GM11168 (cell line): ENCODE results near the gene PRTG.
"Not testable (repeated sequence)": the region's sequence is repeated elsewhere in the genome, so short reads cannot be mapped to it uniquely, and the experiment has no call there.

Experiments
- in situ Hi-C: fragments of 300-500 bp; cut with MboI; formaldehyde crosslinking; loops from one replicate; pipeline ENCODE4 v1.12.0; 2022; ENCODE audit warnings: low sequenced_read_pairs; ENCODE audit not compliant: unreplicated experiment

Gene PRTG

DNA sequence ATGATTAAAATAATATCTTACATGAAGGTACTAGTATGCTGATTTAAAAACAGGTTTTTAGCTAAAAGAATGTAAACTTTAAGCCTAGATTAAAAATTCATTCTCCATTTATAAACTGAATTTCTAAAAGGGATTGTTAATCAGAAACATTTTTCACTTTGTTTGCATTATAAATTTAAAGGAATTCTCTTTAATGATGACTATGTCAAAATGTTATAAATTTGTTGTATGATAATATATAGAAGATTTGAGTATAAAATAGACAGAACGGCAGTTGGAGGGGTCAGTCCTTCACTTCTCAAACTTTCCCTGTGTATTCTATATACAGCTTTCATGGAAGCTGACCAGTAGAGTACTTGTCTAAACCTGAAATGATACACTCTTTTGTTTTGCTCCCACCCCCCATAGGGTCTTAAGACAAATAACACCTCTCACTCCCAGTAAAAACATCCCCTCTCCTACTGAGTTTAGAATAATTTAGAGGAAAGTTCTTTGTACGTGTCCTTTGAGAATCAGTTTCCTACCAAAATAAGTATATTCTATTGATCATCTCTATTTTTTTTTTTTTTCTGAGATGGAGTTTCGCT lies 90.0 kb downstream of the PRTG start:
- in situ Hi-C loops: loop anchor here (5.0 kb wide), 1 partner anchor 134 kb away; no protein-coding TSS in a partner anchor

DNA sequence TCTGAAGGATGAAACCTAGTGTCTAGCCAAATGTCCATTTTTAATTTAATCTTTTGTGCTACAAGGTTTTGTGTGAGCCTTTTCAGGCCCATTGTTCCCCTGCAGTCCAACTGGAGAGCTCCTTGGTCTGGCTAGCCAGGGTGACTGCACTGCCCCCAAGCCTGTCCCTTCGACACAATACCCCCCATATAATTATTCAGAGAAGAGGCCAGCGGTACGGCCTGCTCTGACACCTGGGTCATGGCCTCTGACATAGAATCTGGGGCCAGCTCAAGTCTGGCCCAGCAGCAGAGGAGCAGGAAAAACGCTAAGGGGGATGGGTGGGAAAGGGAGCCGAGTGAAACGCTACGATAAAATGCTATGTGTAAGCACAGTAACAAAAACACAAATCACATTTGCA lies 90.6 kb downstream of the PRTG start:
- in situ Hi-C loops: loop anchor here (5.0 kb wide), 1 partner anchor 135 kb away; no protein-coding TSS in a partner anchor

DNA sequence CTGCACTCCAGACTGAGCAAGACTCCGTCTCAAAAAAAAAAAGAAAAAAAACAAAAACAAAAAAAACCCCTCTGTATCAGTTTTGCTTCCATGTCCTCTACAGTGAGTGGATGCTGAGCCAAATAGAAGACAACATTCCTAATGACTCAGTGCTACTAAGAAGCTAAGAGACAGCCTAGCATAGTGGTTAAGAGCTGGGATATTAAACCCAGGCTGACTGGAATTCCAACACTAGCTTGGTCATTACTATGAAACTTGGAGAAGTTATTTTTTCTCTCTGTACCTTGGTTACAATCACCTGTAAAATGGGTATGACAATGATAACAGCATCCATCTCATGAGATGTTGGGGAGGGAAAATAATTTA lies 93.9 kb downstream of the PRTG start:
- in situ Hi-C loops: no loop called here

DNA sequence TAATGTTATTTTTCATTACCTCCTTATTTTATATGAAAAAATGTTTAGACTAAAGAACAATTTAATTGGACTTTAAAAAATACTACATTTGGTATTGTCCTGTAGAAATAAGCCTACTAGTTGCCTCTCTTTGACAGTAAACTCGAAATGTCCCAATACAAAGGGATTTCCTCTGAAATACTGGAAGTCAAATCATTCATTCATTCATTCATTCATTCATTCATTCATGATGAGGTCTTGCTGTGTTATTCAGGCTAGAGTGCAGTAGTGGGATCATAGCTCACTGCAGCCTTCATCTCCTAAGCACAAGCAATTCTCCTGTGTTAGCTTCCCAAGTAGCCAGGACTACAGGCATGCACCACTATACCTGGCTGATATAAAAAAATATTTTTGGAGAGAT lies 104.2 kb downstream of the PRTG start:
- in situ Hi-C loops: loop anchor here (10.0 kb wide), 2 partner anchors 64 to 104 kb away; no protein-coding TSS in a partner anchor

DNA sequence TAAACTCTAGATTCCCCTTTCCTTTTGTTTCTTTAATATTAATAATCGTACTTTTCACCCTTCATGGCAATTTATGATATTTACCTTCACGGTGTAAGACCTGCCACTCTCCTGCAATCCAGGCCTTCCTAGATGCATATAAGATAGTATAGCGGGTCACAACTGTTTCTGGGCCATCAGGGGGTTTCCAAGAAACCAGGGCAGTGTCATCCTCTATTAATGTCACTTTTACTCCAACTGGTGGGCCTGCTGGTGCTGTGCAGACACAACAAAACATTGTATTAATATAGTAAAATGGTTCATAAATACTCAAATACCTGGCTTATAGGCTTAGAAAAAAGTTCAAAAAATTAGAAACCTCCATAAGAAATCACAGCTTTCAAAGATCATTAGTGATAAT lies 105.9 kb downstream of the PRTG start:
- in situ Hi-C loops: loop anchor here (10.0 kb wide), 2 partner anchors 62 to 102 kb away; no protein-coding TSS in a partner anchor

DNA sequence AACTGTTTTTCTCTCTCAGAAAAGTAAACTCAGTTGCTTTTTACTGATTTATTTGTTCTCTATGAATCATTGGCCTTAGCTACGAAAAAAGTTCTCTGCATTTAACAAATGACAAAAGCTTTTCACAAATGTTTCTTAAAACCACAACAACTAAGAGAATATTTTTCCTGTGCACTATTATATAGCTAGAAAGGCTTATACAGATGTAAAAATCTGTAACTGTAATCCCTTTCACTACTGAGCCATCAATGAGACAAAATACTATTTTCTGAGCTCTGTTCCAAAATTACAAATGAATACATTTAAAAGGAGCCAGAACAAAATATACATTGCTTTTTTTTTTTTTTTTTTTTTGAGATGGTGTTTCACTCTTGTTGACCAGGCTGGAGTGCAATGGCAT lies 109.2 kb downstream of the PRTG start:
- in situ Hi-C loops: loop anchor here (10.0 kb wide), 2 partner anchors 59 to 99 kb away; no protein-coding TSS in a partner anchor

DNA sequence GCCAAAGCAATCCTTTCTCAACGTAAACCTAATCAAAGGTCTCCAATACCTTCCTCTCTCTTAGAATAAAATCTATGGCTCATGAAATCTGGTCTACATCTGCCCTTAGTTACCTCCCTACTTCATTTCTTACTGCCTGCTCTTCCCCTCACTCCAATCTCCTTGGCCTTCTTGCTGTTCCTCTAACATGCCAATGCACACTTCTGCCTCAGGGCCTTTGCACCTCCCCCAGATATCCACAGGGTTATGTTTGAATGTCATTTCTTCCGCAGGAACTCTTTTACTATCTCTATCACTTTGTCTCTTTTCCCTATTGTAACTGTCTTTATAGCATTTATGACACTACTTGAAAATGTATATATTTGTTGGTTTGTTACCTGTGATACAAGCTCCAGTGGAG lies 110.5 kb downstream of the PRTG start:
- in situ Hi-C loops: loop anchor here (10.0 kb wide), 2 partner anchors 58 to 98 kb away; no protein-coding TSS in a partner anchor

DNA sequence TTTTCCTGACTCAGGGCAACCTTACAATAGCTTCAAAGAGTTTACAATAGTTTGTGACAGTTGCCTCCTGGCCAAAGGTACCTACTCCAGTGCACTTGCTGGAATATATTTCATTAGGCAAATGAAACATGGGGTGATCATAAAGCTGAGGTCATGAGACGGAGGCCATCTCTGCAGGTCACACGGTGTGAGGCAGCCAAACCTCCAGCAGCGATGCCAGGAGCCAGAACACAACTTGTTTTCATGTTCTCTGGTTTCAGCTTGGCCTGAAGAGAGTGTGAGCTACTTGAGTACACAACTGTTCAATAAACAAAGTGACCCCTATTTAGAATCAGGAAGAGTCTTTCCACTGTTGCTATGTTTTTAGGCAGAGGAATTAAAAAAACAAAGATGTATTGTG lies 112.1 kb downstream of the PRTG start:
- in situ Hi-C loops: loop anchor here (10.0 kb wide), 2 partner anchors 56 to 96 kb away; no protein-coding TSS in a partner anchor

DNA sequence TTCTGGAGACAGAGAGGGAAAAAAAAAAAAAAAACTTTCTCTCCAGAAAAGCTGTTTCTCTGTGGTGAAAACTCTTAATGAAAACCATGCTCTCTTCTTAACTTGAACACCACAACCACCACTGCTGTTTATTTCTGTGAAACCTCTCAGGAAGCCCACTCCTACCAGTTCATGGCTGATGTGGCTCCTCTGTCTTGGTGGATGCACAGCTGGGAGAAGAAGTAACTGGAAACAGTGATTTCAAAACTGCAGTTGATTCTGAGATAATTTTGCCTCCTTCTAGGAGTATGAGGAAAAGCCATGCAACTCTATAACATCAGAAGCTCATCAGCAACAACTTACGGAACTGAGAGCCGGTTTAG lies 114.6 kb downstream of the PRTG start:
- in situ Hi-C loops: no loop called here

DNA sequence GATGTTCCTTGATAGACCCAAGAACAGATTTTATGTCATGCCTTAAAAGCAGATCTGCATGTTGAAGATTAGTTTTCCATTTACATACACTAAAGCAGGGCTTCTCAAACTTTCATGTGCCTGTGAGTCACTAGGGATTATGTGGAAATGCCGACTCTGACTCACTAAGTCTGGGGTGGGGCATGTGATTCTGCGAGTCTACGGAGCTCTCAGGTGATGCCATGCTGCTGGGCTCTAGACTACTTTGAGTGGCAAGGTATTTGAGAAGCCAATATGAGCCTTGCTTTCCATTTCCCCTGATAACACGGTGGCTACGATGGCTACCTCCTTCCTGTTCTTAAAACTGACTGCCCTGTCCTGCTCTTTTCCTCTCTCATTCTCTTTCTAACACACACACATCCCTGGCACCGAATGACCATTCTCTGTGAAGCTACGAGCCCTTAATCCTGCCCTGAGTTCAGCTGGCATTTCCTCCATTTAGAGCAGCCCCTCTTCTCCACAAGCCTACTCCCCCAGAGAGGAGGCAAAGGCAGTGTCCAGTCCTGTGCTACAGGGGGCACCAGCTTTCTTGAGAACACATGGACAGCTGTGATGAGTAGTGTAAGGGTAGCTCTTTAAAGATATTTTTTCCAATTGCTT lies 115.1 kb downstream of the PRTG start:
- in situ Hi-C loops: no loop called here

DNA sequence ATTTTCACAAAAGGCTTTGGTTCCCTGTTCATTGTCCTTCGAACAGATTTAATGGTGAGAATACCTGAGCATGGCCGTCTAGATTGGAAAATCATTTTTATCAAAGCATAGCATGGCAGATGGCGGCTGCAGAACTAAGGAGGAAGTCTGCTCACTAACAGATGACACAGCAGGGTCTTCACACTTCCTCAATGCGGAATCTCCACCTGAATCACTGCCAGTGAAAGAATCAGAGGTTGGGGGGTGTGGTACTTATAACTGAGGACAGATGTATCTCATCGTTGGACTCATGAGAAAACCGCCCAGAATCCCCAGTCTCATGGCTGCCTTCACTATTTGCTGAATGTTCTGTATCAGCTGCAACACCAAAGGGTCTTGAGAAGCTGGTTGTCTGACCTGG lies 123.2 kb downstream of the PRTG start:
- in situ Hi-C loops: no loop called here

DNA sequence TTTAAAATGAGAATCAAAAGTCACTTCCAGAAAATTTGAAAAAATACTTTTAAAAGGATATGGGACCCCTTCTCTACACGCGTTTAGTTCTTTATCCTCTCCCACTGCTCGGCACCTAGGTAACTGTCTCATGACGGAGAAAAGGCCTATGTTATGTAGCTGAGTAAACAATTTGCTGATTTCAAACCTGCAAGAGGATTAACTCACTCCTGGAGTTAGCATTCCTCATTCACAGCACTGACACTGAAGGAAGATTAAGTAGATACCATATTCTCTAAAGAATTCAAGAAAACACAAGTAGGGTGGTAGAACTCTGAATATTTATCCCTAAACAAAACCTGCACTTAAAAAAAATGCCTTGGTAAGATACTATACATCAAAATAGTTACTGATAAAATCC lies 124.6 kb downstream of the PRTG start:
- in situ Hi-C loops: no loop called here

DNA sequence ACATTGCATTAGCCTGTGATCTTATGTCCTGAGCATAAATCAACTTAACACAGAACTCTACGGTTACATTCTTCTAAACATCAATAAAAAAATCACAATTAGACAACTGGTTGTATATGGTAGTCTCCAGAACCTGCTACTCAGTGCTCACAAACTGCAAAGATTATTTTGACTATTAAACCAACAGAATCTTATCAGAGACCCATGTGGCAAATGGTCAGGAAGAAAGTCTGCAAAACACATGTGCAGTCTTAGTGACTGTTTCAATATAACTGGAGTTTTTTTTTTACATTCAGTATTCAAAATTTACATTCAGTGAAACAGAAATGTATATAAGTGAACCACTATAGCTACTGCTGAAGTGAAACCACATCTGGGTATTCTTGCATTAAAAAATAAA lies 127.5 kb downstream of the PRTG start:
- in situ Hi-C loops: no loop called here

DNA sequence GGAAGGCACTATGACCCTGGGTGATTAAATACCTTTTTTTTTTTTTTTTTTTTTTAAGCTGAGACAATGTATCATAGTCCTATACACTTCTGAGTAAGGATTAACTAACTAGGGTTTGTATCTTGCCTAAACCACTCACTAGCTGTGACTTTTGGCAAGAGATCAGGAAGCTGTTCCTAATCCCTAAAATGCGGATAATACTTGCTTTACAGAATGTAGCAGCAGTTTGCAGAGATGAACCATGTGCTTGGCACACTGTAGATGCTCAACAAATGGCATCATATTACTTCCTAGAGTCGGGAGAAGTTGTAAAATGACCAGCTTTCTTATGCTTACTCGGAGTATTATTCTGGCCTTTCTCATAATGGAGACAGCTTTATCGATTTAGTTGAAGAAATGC lies 129.2 kb downstream of the PRTG start:
- in situ Hi-C loops: no loop called here

DNA sequence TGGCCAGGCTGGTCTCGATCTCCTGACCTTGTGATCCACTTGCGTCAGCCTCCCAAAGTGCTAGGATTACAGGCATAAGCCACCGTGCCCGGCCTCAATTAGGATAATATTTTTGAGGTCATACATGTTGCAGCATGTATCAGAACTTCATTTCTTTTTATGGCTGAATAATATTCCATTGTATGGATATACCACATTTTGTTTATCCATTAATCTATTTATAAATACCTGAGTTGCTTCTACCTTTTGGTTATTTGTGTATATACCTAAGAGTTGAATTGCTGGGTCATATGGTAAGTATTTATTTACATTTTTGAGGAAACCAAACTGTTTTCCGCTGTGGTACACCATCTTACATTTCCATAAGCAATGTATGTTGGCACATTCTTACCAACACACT lies 136.7 kb downstream of the PRTG start:
- in situ Hi-C loops: no loop called here

DNA sequence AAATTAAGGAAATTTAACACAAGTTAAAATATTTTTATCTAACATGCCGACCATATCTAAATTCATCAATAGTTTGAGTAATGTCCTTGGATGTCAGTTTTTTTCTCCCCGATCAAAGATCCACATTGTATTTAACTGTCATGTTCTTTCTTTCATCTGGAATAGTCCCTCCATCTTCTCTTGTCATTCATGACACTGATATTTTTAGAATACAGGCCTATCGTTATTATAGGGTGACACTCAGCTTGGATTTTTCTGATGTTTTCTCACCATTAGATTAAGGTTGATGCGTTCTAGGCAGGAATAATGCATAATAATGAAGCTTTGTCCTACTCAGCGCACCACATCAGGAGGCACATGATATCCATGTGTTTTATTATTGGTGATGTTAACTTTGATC lies 141.6 kb downstream of the PRTG start:
- in situ Hi-C loops: no loop called here

DNA sequence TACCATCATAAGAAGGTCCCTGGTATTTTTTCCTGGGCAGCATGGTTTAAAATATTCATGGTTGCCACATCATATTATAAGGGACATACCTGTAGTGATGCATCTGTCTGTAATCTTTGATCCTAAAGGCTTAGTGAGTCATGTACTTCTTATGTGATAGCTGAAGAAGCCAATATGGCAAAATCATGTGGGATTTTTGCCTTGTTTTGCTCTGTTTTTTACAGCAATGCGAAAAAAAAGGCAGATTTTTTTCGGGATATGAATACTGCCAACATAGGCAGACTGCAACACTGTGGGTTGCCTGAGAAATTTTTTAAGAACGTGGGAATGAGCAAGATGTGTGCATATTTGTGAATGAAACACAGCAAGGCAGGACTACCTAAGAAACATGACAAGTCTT lies 143.5 kb downstream of the PRTG start:
- in situ Hi-C loops: no loop called here

DNA sequence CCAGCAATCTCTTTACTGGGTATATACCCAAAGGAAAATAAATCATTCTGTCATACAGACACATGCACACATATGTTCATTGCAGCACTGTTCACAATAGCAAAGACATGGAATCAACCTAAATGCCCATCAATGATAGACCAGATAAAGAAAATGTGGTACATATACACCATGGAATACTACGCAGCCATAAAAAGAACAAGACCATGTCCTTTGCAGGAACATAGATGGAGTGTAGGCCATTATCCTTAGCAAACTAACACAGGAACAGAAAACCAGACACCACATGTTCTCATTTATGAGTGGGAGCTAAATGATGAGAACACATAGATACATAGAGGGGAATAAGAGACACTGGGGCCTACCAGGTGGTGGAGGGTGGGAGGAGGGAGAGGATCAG lies 149.9 kb downstream of the PRTG start:
- in situ Hi-C loops: not testable (repeated sequence)

DNA sequence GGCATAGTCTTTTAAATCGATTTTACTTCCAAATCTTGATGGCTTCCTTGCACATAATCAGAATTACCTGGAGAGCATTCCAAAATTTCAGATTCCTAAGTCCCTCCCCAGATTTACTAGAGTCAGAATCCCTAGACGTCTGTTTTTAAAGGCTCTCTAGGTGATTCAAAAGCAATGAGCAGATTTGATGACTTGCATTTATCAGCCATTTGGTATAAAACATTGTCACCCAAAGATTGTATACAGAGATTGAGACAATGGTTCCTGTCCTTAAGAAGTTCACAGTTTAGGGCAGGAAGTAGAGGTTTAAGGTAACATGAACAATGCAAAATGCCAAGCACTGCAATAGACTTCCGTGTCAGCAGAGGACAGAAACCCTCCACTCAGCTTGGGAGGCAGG lies 152.2 kb downstream of the PRTG start:
- in situ Hi-C loops: no loop called here

DNA sequence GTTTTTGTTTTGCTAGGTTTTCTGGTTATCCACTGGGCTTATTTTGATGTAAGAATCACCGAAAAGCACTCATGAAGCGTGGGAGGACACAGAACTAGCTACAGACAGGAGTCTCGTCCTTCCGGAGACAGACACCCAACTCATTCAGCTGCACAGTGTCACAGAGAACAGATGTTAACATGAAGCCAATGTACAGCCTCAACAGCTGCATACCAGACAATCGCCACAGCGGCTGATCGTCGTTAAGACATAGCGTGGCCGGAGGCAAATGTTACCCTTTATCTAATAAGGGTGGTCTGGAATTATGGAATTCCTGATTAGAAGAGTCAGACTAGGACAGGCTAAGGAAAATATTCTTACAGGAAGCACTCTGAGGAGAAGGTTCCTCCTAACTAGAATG lies 153.7 kb downstream of the PRTG start:
- in situ Hi-C loops: no loop called here

DNA sequence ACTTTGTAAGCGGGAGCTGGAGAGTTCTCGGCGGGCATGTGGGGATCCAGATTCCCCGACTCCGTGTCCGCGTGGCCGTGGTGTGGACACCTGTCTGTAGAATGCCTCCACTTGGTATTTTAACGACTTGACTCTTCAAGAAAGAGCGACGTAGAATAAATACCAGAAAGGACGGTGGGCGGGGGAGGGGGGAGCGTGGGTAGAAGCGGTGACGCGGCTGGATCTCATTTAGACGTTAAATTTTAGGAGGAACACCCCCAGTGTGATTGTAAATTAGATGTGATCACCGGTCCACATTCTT lies 154.2 kb downstream of the PRTG start:
- in situ Hi-C loops: no loop called here

DNA sequence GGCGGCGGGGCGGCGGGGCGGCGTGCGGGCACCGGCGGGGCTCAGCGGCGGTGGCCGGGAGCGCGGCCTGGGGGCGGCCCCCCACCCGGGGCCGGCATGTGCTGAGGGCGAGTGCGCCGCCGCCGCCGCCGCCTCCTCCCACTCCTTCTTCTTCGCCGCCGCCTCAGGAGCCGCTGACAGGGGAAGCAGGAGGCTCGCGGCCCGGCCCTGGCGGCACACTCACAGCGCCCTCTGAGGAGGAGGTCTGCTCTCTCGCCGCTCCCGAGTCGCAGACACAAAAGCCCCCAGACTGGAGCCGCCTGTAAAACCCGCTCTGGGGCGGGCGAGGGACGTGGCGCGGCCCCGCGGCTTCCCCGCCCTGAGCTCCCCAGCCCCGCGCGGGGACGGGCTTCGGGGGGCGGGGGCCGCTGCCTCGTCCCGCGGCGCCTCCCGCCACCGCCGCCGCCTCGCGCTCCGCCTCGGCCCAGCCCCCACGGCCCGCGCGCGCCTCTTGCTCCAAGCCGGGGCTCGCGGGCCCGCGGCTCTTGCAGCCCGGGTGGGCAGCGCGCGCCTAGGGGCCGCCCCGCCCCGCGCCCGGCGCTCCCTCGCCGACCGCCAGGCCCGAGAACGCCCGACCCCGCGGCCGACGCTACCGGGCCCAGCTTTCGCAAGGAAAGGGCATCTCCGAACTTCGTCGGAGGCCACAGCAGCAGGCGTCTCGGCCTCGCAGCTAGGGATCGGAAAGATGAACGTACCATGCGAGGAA lies 154.7 kb downstream of the PRTG start, which contains the start of gene PYGO1:
Gene PYGO1 (minus strand): TSS at position 276 of the 745 bp plus-strand sequence. CDS start 462 bp downstream, outside the sequence.
- in situ Hi-C loops: no loop called here
